ENCODE measurements around the gene MMP24. TPM values are rescaled to one million over a fixed set of nuclear protein-coding genes. Genes with fewer than 3 reads are reported as not detected.

The MMP24 gene
- total and polyA plus RNA-seq, 2 experiments from 2014 or later = 2.0 to 27.3 TPM

- H3K4me2 ChIP-seq = no peak overlapping the region
- DNase-seq (ENCODE audit: low spot score) (no peak), ATAC-seq (peak; percentile 28)
- peak overlapping the region; percentile 76; the same call in 1 of the 2 replicates for H2AFZ ChIP-seq
- no peaks in the 10 kb centered on the region for H4K20me1 ChIP-seq (replicated peaks; ENCODE audit: insufficient read depth)
- H3K4me3 ChIP-seq = no peak overlapping the region
- Mint-ChIP-seq H3K27me3 (ENCODE audit: insufficient read depth, low read depth, poor library complexity) (peaks cover 16% of the 10 kb centered on the region), H3K4me1 (no peaks in the 10 kb centered on the region; the same call in none of the 3 replicates), H3K9me3 (no peaks in the 10 kb centered on the region), H3K36me3 (ENCODE audit: low read depth) (no peaks in the 10 kb centered on the region), H3K27ac (peak overlapping the region; percentile 48; the same call in 1 of the 2 replicates), H3K4me3 (no peak overlapping the region)
- no peaks in the 10 kb centered on the region for H3K27me3 ChIP-seq (ENCODE audit: insufficient read depth)
- H3K79me2 ChIP-seq (replicated peaks; ENCODE audit: insufficient read depth) = no peaks in the 10 kb centered on the region
- no peaks in the 10 kb centered on the region for H3F3A ChIP-seq (replicated peaks; ENCODE audit: low read depth)
- no peaks in the 10 kb centered on the region for H3K4me1 ChIP-seq (ENCODE audit: insufficient read depth)
- TF ChIP-seq REST (IDR thresholded peaks at IDR 0.05; ENCODE audit: unreplicated experiment) (no peak), STAT1 (IDR thresholded peaks at IDR 0.05; ENCODE audit: unreplicated experiment) (no peak)
- H3K36me3 ChIP-seq (ENCODE audit: insufficient read depth) = no peaks in the 10 kb centered on the region
- H3K9me2 ChIP-seq (ENCODE audit: insufficient read depth) = no peaks in the 10 kb centered on the region
- H3K27ac ChIP-seq (ENCODE audit: low read depth) = no peak overlapping the region
Observed at GRCh38 chr20:35292504-35293285, 66.2 kb downstream of the MMP24 start.

- Mint-ChIP-seq H3K4me1 (peaks cover under 1% of the 10 kb centered on the region), H3K4me3 (no peak overlapping the region), H3K27me3 (ENCODE audit: insufficient read depth, low read depth, poor library complexity) (peaks cover 16% of the 10 kb centered on the region), H3K36me3 (ENCODE audit: low read depth) (no peaks in the 10 kb centered on the region), H3K9me3 (no peaks in the 10 kb centered on the region), H3K27ac (no peak overlapping the region)
- no peak for DNase-seq (ENCODE audit: low spot score)
- no peak overlapping the region for H3K4me3 ChIP-seq
- no peak overlapping the region for H2AFZ ChIP-seq
- H3K79me2 ChIP-seq (replicated peaks; ENCODE audit: insufficient read depth) = no peaks in the 10 kb centered on the region
- no peak for ATAC-seq
- H3F3A ChIP-seq (replicated peaks; ENCODE audit: low read depth) = no peaks in the 10 kb centered on the region
- H3K9me2 ChIP-seq (ENCODE audit: insufficient read depth) = no peaks in the 10 kb centered on the region
- H3K4me1 ChIP-seq (ENCODE audit: insufficient read depth) = no peaks in the 10 kb centered on the region
- TF ChIP-seq EZH2 (IDR thresholded peaks at IDR 0.05; ENCODE audit: low read depth, unreplicated experiment) = no peak
- H3K27me3 ChIP-seq (ENCODE audit: insufficient read depth) = no peaks in the 10 kb centered on the region
- no peaks in the 10 kb centered on the region for H4K20me1 ChIP-seq (replicated peaks; ENCODE audit: insufficient read depth)
- no peak overlapping the region for H3K27ac ChIP-seq (ENCODE audit: low read depth)
- no peaks in the 10 kb centered on the region for H3K36me3 ChIP-seq (ENCODE audit: insufficient read depth)
- H3K4me2 ChIP-seq = no peak overlapping the region
Observed at GRCh38 chr20:35293303-35294292, 67.1 kb downstream of the MMP24 start.

All from GM23338 (cell line).